Loucy (cell line): ENCODE results near the gene ARID1B.
"Not testable (repeated sequence)": the region's sequence is repeated elsewhere in the genome, so short reads cannot be mapped to it uniquely, and the experiment has no call there.

Experiments used
- H2AFZ ChIP-seq: fragments of 200-600 bp; sonication (generic); 2 replicates; pipeline ENCODE4 v1.6.0; 2016; ENCODE audit warnings: antibody characterized with exemption, mild to moderate bottlenecking, low read length, moderate library complexity
- H3F3A ChIP-seq: fragments of 200-600 bp; 2 replicates; pipeline ENCODE4 v1.6.0; 2016; ENCODE audit warnings: antibody characterized with exemption, low read depth, mild to moderate bottlenecking
- H3K27me3 ChIP-seq: fragments of 200-600 bp; sonication (generic); 2 replicates; pipeline ENCODE4 v1.6.1; 2014; ENCODE audit warnings: low read length, mild to moderate bottlenecking; ENCODE audit not compliant: insufficient read depth, poor library complexity, severe bottlenecking
- H3K36me3 ChIP-seq: fragments of 200-600 bp; sonication (generic); 2 replicates; pipeline ENCODE4 v1.6.1; 2016; ENCODE audit warnings: low read length; ENCODE audit not compliant: insufficient read depth
- H3K4me1 ChIP-seq: fragments of 200-600 bp; sonication (generic); 2 replicates; pipeline ENCODE4 v1.5.1; 2014; ENCODE audit warnings: low read length, mild to moderate bottlenecking; ENCODE audit not compliant: insufficient read depth, poor library complexity, severe bottlenecking
- H3K4me2 ChIP-seq: fragments of 200-600 bp; sonication (generic); 2 replicates; pipeline ENCODE4 v1.6.0; 2014; ENCODE audit warnings: antibody characterized with exemption, low read length, low read depth, mild to moderate bottlenecking; ENCODE audit not compliant: poor library complexity, severe bottlenecking
- H3K4me3 ChIP-seq: fragments of 200-600 bp; sonication (generic); 2 replicates; pipeline ENCODE4 v1.5.1; 2014; ENCODE audit warnings: low read length, mild to moderate bottlenecking, mixed read lengths; ENCODE audit not compliant: poor library complexity, severe bottlenecking
- H3K79me2 ChIP-seq: fragments of 200-600 bp; sonication (generic); 2 replicates; pipeline ENCODE4 v1.6.1; 2014; ENCODE audit warnings: low read length; ENCODE audit not compliant: insufficient read depth
- H3K9ac ChIP-seq: fragments of 200-600 bp; sonication (generic); 2 replicates; pipeline ENCODE4 v1.6.0; 2014; ENCODE audit warnings: mild to moderate bottlenecking, low read depth, low read length, moderate library complexity; ENCODE audit not compliant: poor library complexity, severe bottlenecking
- H3K9me2 ChIP-seq: fragments of 200-600 bp; sonication (generic); replicated peaks from 2 replicates; pipeline ENCODE4 v1.6.1; 2016; ENCODE audit warnings: low read depth, low read length, mixed read lengths
- H3K9me3 ChIP-seq: fragments of 200-600 bp; sonication (generic); 2 replicates; pipeline ENCODE4 v1.6.1; 2014; ENCODE audit warnings: mild to moderate bottlenecking, antibody characterized with exemption, low read length, low read depth; ENCODE audit not compliant: insufficient read depth
- H4K20me1 ChIP-seq: fragments of 200-600 bp; sonication (generic); 2 replicates; pipeline ENCODE4 v1.6.0; 2014; ENCODE audit warnings: antibody characterized with exemption, low read length, mild to moderate bottlenecking; ENCODE audit not compliant: insufficient read depth, poor library complexity, severe bottlenecking
- EZH2phosphoT487 ChIP-seq: fragments of 200-600 bp; IDR thresholded peaks from 2 replicates; pipeline ENCODE4 v1.6.1; 2018; ENCODE audit warnings: antibody characterized with exemption, mild to moderate bottlenecking, moderate library complexity, borderline replicate concordance
- TF ChIP-seq, protein P1 (sequence below): fragments of 200-600 bp; sonication (generic); conservative IDR thresholded peaks from 2 replicates; pipeline ENCODE4 v1.5.1; 2014; ENCODE audit warnings: mild to moderate bottlenecking, antibody characterized with exemption, low read length

ARID1B gene

DNA sequence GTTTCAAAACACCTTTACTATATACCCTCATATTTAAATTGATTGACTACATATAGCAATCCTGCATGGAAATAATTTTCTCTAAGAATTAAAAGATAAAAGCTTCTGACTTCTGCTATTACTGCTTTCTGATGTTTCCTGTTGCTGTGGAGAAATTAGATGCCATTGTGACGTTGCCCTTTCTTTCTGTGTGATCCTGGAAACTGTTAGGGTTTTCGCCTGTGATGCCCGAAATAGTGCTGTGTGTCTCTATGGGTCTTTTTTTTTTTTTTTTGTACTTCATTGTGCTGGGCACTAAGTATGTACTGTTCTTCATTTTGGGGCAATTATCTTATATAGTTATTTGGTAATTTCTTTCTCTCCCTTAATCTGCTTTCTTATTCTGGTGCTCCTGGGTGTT lies 205.0 kb downstream of the ARID1B start:
- Histone ChIP-seq H3K4me1 (peaks cover 23% of the 10 kb centered on the region), H3K4me2 (no peak overlapping the region), H4K20me1 (peaks cover 51% of the 10 kb centered on the region)

DNA sequence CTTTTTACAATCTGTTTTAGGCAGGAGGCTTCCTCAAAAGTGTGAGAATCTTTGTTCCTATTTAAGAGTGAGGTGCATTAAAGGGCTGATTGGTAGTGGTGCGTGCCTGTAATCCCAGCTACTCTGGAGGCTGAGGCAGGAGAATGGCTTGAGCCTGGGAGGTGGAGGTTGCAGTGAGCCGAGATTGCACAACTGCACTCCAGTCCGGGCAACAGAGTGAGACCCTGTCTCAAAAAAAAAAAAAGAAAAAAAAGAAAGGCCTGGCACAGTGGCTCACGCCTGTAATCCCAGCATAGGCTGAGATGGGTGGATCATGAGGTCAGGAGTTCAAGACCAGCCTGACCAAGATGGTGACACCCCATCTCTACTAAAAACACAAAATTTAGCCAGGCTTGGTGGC lies 205.7 kb downstream of the ARID1B start:
- not testable (repeated sequence) for H3K4me3 ChIP-seq, H3K27me3 ChIP-seq, H3K9me3 ChIP-seq, H3F3A ChIP-seq, H3K36me3 ChIP-seq, H3K9me2 ChIP-seq, H3K4me2 ChIP-seq, H3K9ac ChIP-seq, H2AFZ ChIP-seq
- peaks cover 52% of the 10 kb centered on the region for H4K20me1 ChIP-seq
- peaks cover 100% of the 10 kb centered on the region for H3K79me2 ChIP-seq
- peaks cover 16% of the 10 kb centered on the region for H3K4me1 ChIP-seq

More for the DNA sequence above, 205.0 kb downstream of the ARID1B start:
- no peak for TF ChIP-seq EZH2phosphoT487
- TF ChIP-seq, protein P1, sequence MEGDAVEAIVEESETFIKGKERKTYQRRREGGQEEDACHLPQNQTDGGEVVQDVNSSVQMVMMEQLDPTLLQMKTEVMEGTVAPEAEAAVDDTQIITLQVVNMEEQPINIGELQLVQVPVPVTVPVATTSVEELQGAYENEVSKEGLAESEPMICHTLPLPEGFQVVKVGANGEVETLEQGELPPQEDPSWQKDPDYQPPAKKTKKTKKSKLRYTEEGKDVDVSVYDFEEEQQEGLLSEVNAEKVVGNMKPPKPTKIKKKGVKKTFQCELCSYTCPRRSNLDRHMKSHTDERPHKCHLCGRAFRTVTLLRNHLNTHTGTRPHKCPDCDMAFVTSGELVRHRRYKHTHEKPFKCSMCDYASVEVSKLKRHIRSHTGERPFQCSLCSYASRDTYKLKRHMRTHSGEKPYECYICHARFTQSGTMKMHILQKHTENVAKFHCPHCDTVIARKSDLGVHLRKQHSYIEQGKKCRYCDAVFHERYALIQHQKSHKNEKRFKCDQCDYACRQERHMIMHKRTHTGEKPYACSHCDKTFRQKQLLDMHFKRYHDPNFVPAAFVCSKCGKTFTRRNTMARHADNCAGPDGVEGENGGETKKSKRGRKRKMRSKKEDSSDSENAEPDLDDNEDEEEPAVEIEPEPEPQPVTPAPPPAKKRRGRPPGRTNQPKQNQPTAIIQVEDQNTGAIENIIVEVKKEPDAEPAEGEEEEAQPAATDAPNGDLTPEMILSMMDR, result no peak
- Histone ChIP-seq H3K9me2 (no peaks in the 10 kb centered on the region), H3K36me3 (no peaks in the 10 kb centered on the region), H2AFZ (no peak overlapping the region), H3K79me2 (peaks cover 100% of the 10 kb centered on the region), H3K27me3 (no peaks in the 10 kb centered on the region), H3K9ac (no peak overlapping the region), H3K9me3 (no peaks in the 10 kb centered on the region), H3K4me3 (no peak overlapping the region), H3F3A (no peaks in the 10 kb centered on the region)

DNA sequence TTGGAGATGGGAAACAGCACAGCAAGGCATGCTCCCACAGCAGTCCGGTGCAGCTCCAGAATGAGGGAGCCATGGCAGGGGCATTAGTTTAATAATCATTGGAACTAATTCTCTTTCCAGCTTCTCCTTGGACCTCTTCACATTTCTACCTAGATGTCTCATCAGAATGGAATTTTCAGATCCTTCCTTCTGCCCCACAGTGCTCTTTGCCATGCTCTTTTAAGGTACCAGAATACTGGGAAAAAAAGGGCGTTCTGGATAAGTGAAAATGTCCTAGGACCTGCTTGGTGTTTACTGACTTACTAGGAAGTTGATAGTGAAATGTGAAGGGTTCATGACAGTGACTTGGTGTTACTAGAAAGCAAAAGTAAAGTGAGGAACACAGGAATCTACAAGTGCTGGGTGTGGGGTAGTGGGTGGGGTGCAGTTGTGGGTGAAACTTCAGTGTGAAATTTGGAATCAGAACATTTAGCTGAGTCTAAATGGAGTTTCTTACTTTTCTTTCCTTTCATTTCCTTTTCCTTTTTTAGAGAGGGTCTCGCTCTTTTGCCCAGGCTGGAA lies 207.1 kb downstream of the ARID1B start:
- H3K9me3 ChIP-seq, result no peaks in the 10 kb centered on the region
- H4K20me1 ChIP-seq, result peaks cover 59% of the 10 kb centered on the region
- no peak overlapping the region for H3K9ac ChIP-seq
- no peaks in the 10 kb centered on the region for H3K9me2 ChIP-seq
- TF ChIP-seq, protein P1, result no peak
- TF ChIP-seq EZH2phosphoT487, result no peak
- peaks cover 23% of the 10 kb centered on the region for H3K4me1 ChIP-seq
- no peaks in the 10 kb centered on the region for H3K36me3 ChIP-seq
- H3K27me3 ChIP-seq, result no peaks in the 10 kb centered on the region
- H3K79me2 ChIP-seq, result peaks cover 100% of the 10 kb centered on the region
- H3K4me2 ChIP-seq, result no peak overlapping the region
- H3K4me3 ChIP-seq, result no peak overlapping the region
- no peaks in the 10 kb centered on the region for H3F3A ChIP-seq
- H2AFZ ChIP-seq, result no peak overlapping the region

DNA sequence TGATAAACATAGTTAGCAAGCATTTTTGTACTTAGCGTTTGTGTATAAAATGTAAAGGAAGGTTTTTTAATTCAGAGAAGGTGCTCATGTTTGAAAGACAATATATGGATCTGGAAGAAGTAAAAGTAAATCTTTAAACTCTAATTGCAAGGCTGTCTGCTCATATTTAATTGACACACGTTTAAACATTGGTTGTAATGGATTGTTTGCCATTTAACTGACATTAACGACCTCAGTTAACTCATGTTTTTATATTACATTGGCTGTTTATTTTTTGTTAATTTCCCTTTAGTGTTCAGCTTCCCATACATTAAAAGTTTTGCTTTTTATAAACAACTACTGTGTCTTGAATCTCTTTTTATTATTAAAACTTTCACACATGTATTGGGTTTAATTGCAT lies 208.1 kb downstream of the ARID1B start:
- Histone ChIP-seq H3K9me3 (no peaks in the 10 kb centered on the region), H4K20me1 (peaks cover 66% of the 10 kb centered on the region), H2AFZ (no peak overlapping the region), H3K4me1 (peaks cover 23% of the 10 kb centered on the region), H3K9ac (no peak overlapping the region), H3K36me3 (no peaks in the 10 kb centered on the region; the same call in 1 of the 2 replicates), H3K9me2 (no peaks in the 10 kb centered on the region), H3K4me3 (no peak overlapping the region), H3K27me3 (no peaks in the 10 kb centered on the region), H3F3A (no peaks in the 10 kb centered on the region), H3K79me2 (peaks cover 100% of the 10 kb centered on the region), H3K4me2 (no peak overlapping the region)
- no peak for TF ChIP-seq EZH2phosphoT487
- TF ChIP-seq, protein P1, result no peak
